Natural killer cell treated with Interleukin-12 subunit alpha and Interleukin-12 subunit beta and Interleukin-15 and Interleukin-18, amount 100 ng/mL, for 72 hours (primary cell): ENCODE results near the gene NRP2. TPM values are rescaled to one million over a fixed set of nuclear protein-coding genes. Genes with fewer than 3 reads are reported as not detected.

Source experiments
- ATAC-seq, 2 donors: fragments of 150-1000 bp; cut with Tn5 transposase in 1 of 2; sonication (Bioruptor Pico), chemical (Tn5 transposase) in 1 of 2; 2 replicates each; pipeline ENCODE4 v1.10.0; 2021
- DNase-seq: peaks from one replicate; pipeline ENCODE4 v3.0.0; 2022; ENCODE audit warnings: low spot score
- H3K27ac Mint-ChIP-seq, 2 donors: 1 replicate in 1 of 2; 2 replicates in 1 of 2; pipeline ENCODE4 v1.8.0; 2022; ENCODE audit warnings: mixed read lengths in 2 of 2, mild to moderate bottlenecking in 1 of 2, moderate library complexity in 1 of 2
- H3K27me3 Mint-ChIP-seq, 2 donors: 1 replicate in 1 of 2; 2 replicates in 1 of 2; pipeline ENCODE4 v1.8.0; 2022; ENCODE audit warnings: mixed read lengths in 2 of 2
- H3K36me3 Mint-ChIP-seq: one replicate; pipeline ENCODE4 v1.8.0; 2022; ENCODE audit warnings: mixed read lengths
- H3K4me1 Mint-ChIP-seq, 2 donors: 1 replicate in 1 of 2; 2 replicates in 1 of 2; pipeline ENCODE4 v1.8.0; 2022; ENCODE audit warnings: low read depth in 2 of 2, mixed read lengths in 2 of 2, mild to moderate bottlenecking in 1 of 2
- H3K4me3 Mint-ChIP-seq: one replicate; pipeline ENCODE4 v1.8.0; 2022; ENCODE audit warnings: mixed read lengths
- H3K9me3 Mint-ChIP-seq: 2 replicates; pipeline ENCODE4 v1.8.0; 2022; ENCODE audit warnings: mixed read lengths
- total RNA-seq, 2 donors: library from RNA; stranded (reverse); gene quantifications; one replicate each; pipeline ENCODE4 v1.2.3, GENCODE V29; 2022

Gene NRP2
- total RNA-seq, 2 donors from 2014 or later = 1.5 to 2.6 TPM

DNA sequence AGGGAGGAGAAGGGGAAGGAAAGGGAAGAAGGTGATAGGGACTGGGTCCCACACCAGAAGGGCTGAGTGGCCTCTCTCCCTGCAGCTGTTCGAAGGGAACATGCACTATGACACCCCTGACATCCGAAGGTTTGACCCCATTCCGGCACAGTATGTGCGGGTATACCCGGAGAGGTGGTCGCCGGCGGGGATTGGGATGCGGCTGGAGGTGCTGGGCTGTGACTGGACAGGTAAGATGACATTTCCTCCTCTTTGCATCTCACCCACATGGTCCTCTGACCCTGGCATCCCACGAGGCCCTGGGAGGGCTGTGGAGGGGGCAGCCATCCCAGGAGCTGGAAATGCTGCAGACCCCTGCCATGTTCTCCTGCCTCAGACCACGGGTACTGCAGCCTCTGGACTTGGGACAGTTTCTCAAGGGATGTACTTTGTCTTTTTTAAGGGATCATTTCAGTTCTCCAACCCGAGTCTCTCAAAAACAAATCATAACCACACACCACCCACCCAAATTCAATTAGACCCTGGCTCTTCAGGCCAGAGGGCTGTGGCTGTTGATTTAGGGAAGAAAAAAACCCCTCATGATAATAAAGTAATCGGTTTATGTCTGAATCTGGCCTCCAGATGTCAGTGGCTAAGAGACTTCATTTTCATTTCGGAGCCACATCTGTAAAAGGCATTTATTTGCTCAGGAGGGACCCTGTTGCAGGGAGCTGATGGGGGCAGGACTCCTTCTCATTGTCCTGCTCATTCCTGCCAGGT, 63.5 kb downstream of the NRP2 start:
- H3K4me1 Mint-ChIP-seq = no peaks in the 10 kb centered on the region
- no peaks in the 10 kb centered on the region for H3K9me3 Mint-ChIP-seq
- H3K27me3 Mint-ChIP-seq = peaks cover 21 to 23% of the 10 kb centered on the region in 2 donors
- no peaks in the 10 kb centered on the region for H3K36me3 Mint-ChIP-seq
- no peak for DNase-seq
- H3K4me3 Mint-ChIP-seq = no peak overlapping the region
- no peak overlapping the region for H3K27ac Mint-ChIP-seq
- no peak for ATAC-seq

DNA sequence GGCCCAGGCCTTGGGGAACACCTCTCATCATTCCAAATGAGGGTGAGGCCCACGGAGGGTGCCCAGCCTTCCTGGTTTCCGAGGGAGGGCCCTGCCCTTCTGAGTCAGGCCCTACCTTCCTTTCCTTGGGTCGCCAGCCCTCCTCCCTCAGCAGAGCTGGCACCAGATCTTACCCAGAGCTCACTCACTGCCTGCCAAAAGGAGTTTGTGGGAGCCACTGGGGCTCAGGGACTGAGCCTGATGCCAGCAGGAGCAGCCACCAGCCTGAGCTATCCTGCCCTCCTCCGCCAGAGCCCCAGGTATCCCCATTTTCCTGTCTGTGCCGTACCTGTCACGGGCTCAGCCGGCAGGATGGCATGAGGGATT, 64.1 kb downstream of the NRP2 start:
- Mint-ChIP-seq H3K4me1 (no peaks in the 10 kb centered on the region), H3K27me3 (peaks cover 20 to 22% of the 10 kb centered on the region in 2 donors), H3K36me3 (no peaks in the 10 kb centered on the region), H3K9me3 (no peaks in the 10 kb centered on the region), H3K4me3 (no peak overlapping the region), H3K27ac (no peak overlapping the region)
- DNase-seq (no peak), ATAC-seq (peak in 1 of 2 donors; percentile 25)

DNA sequence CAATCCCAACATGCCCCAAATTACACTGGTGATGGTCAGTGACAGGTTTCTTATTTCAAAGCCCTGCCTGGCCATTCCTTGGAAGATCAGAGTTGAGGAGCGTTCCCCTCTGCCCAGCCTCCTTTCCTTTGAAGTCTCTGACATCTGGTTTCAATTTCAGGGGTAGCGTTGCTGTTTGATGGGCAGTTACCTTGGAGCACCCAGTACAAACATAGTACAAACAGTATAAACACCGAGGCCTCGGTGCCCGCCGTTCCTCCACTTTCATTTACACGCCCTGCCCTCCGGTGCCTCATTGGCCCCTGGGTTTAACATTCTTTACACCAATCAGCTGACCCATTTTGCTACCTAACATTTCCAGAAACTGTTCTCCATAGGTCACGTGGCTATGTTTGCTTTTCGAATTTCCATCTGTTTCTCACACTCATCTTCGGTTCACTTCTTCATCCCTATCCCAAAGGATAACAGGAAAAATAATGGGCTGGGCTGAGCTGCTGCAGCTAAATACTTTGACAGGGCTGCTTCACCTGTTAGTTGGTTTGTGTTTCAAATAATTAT, 65.6 kb downstream of the NRP2 start:
- Mint-ChIP-seq H3K36me3 (no peaks in the 10 kb centered on the region), H3K4me1 (no peaks in the 10 kb centered on the region), H3K9me3 (no peaks in the 10 kb centered on the region), H3K27ac (no peak overlapping the region), H3K4me3 (no peak overlapping the region), H3K27me3 (peaks cover 16 to 21% of the 10 kb centered on the region in 2 donors)
- ATAC-seq = no peak
- DNase-seq = no peak

DNA sequence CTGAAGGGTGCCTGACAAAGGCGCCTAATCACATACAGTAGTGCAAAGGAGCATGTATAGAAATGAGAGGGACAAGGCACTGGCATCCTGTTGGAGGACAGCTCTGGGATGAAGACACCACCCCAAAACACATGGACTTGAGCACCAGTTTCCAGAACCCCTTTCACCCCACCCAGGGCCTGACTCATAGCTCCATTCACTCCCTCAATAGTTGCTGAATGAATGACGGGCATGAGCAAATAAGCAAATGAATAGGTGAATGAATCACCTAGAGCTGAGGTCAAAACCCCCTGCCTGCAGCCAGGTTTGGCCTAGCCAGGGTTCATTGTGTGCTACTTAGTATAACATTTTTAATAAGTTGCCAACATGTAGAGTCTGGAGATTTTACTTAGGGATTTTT, 66.3 kb downstream of the NRP2 start:
- Mint-ChIP-seq H3K4me1 (no peaks in the 10 kb centered on the region), H3K36me3 (no peaks in the 10 kb centered on the region), H3K9me3 (no peaks in the 10 kb centered on the region), H3K27ac (no peak overlapping the region), H3K27me3 (peaks cover 16 to 21% of the 10 kb centered on the region in 2 donors), H3K4me3 (no peak overlapping the region)
- ATAC-seq (no peak), DNase-seq (no peak)

DNA sequence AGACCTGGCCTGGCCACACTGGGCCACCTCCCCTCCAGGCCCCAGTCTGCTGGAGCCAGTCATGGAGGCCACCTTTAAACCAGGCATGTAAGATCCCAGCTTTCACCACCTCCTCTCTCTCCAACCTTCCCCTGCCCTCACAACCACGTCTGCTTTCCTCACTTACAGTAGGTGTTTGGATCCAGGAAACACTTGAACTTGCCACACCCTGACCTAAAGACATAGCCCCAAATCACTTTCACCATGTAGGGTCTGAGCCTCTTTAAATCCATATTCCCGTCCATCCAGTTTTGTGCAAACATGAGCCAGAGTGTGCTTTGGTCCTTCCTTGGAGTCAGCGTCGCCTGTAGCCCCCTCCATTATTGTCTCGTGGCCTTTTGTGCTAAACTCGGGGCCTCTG, 66.8 kb downstream of the NRP2 start:
- H3K27ac Mint-ChIP-seq = no peak overlapping the region
- no peak for DNase-seq
- ATAC-seq = no peak
- H3K9me3 Mint-ChIP-seq = no peaks in the 10 kb centered on the region
- H3K27me3 Mint-ChIP-seq = peaks cover 16 to 21% of the 10 kb centered on the region in 2 donors
- H3K36me3 Mint-ChIP-seq = no peaks in the 10 kb centered on the region
- H3K4me1 Mint-ChIP-seq = no peaks in the 10 kb centered on the region
- H3K4me3 Mint-ChIP-seq = no peak overlapping the region

DNA sequence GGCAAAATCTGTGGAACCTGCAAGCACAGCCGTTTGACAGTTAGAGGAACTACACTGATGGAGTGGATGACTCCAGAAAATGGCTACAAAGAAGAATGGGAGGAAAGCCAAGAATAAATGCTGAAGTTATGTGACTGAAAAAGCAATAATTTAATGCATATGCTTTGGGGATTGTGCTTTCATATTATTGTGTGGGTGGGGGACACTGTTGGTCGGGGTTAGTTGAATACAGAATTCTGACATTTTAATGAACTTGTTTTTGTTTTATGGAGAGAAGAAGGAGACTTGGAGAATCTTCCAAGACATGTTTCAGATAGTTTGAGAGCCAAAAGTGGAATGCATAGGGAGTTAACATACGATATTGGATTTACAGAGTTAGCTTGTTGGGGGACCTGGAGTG, 68.5 kb downstream of the NRP2 start:
- Mint-ChIP-seq H3K27ac (no peak overlapping the region), H3K4me1 (no peaks in the 10 kb centered on the region), H3K4me3 (no peak overlapping the region), H3K27me3 (peaks cover 20 to 27% of the 10 kb centered on the region in 2 donors), H3K9me3 (no peaks in the 10 kb centered on the region), H3K36me3 (no peaks in the 10 kb centered on the region)
- ATAC-seq = no peak
- no peak for DNase-seq

DNA sequence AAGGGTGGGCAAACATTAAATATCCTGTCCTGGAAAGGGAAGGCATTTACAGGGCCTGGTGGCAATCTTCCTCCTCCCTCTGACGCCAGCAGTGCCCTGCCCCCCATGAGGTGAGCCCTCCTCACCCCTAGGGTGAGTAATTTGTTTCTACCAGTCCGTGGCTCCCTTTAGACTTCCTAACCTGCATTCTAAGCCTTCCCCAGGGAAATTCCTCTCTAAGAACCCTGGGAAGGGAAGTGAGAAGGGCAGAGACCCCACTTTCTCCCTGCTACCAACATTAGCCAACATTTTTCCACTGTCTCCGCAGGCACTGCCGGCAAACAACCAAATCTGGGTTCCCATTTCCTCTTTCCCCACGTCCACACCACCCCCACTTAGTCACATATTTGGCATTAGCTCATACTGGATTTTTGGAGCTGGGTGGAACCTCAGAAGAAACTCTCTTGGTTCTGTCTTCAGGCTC, 69.3 kb downstream of the NRP2 start:
- Mint-ChIP-seq H3K27me3 (peaks cover 20 to 27% of the 10 kb centered on the region in 2 donors), H3K4me3 (no peak overlapping the region), H3K36me3 (no peaks in the 10 kb centered on the region), H3K27ac (no peak overlapping the region), H3K4me1 (no peaks in the 10 kb centered on the region), H3K9me3 (no peaks in the 10 kb centered on the region)
- ATAC-seq (no peak), DNase-seq (no peak)

DNA sequence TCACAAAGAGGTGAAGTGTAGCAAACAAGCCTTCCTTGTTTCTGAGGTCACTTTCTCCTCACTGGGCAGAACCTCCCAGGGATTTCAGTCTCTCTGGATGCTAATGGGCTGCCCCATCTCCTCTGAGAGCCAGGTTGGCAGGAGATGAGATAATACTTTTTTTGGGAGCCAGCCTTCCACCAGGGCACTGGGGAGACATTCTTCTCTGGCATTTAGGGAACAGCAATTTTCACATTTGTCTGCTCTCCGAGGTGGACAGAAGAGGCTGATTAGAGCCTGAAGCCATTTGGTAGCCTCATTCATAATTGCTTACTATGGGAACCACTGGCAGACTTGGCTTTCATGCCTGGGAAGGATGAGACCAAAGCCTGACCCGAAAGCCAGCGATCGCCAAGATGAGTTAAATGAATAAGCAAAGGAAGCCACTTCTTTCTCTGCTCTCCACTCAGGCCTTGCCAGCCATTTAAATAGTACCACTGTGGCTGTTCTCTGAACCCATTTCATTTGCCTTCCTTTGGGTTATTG, 70.1 kb downstream of the NRP2 start:
- no peaks in the 10 kb centered on the region for H3K9me3 Mint-ChIP-seq
- DNase-seq (no peak), ATAC-seq (no peak)
- no peaks in the 10 kb centered on the region for H3K36me3 Mint-ChIP-seq
- no peak overlapping the region for H3K27ac Mint-ChIP-seq
- peaks cover 20 to 33% of the 10 kb centered on the region in 2 donors for H3K27me3 Mint-ChIP-seq
- H3K4me1 Mint-ChIP-seq = no peaks in the 10 kb centered on the region
- no peak overlapping the region for H3K4me3 Mint-ChIP-seq

DNA sequence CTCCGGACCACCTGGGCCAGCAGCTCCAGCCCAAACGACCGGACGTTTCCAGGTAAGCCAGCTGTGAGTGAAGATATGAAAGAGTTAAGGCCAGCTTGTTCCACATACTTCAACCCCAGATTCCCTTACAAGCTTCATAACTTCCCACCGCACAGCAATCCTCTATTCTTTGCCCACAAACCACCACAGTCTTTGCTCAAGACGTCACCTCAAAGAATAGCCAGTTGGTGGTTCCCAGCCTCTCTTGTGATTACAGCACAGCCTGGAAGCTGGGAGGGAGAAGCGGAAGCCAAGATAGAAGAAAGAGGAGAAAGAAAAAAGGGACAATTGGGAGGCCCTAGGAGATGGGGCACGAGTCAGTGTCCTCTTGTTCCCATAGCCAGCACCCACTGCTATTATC, 70.6 kb downstream of the NRP2 start:
- Mint-ChIP-seq H3K4me3 (no peak overlapping the region), H3K27ac (no peak overlapping the region)
- DNase-seq = no peak

DNA sequence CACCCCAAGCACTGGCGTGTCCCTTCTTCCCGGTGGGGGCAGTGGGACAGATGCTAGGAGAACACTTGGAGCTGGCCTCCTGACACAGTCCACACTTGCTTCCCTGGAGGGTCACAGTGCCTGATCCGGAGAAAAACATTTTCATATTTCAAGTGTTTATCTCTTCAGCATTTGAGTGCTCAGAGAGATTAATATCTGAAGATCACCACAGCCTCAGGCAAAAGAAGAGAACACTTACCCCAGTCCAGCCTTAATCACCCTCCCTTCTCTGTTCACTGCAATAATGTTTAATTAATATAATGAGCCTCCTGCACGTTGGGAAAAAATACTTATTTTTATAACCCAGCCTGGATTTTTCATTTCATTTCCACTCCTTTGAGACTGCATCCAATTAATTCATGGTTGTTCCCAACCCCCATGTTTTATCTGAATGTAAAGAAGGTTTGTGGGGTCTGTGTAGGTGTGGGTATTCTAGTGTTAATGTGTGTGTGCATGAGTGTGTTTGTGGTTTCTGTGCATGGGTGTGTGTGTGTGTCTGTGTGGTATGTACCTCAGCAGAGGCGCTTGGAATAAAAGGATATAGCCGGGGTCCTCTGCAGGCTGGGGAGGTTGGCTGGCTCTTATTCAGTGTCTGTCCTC, 72.1 kb downstream of the NRP2 start:
- no peak overlapping the region for H3K4me3 Mint-ChIP-seq
- ATAC-seq (peak in 1 of 2 donors; percentile 9), DNase-seq (no peak)
- no peaks in the 10 kb centered on the region for H3K4me1 Mint-ChIP-seq
- peaks cover 12 to 31% of the 10 kb centered on the region in 2 donors for H3K27me3 Mint-ChIP-seq
- H3K9me3 Mint-ChIP-seq = no peaks in the 10 kb centered on the region
- no peaks in the 10 kb centered on the region for H3K36me3 Mint-ChIP-seq
- H3K27ac Mint-ChIP-seq = no peak overlapping the region

More for the DNA sequence above, 70.6 kb downstream of the NRP2 start:
- H3K27me3 Mint-ChIP-seq = peaks cover 20 to 35% of the 10 kb centered on the region in 2 donors
- H3K36me3 Mint-ChIP-seq = no peaks in the 10 kb centered on the region
- no peak for ATAC-seq
- no peaks in the 10 kb centered on the region for H3K9me3 Mint-ChIP-seq
- no peaks in the 10 kb centered on the region for H3K4me1 Mint-ChIP-seq

DNA sequence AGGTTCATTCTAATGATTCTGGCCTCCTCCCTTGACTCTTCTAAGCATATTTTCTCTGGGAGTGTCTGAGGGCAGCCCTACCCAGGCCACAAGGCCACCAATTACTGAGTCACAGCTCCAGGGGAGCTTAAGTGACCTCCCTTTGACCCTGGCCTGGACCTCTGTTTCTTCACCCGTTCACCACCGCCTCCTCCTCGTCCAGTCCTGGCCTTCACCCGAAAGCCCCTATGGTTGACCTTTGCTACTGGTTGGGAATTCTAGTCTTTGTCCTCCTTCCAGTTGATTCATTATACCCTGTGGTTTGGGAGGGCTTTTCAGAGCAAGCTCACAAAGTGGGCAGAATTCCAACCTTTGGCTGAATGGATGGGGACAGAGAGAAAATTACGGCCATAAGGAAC, 72.6 kb downstream of the NRP2 start:
- DNase-seq (no peak), ATAC-seq (no peak)
- Mint-ChIP-seq H3K27ac (no peak overlapping the region), H3K4me3 (no peak overlapping the region), H3K27me3 (peaks cover 10 to 31% of the 10 kb centered on the region in 2 donors), H3K36me3 (no peaks in the 10 kb centered on the region), H3K4me1 (no peaks in the 10 kb centered on the region), H3K9me3 (no peaks in the 10 kb centered on the region)

DNA sequence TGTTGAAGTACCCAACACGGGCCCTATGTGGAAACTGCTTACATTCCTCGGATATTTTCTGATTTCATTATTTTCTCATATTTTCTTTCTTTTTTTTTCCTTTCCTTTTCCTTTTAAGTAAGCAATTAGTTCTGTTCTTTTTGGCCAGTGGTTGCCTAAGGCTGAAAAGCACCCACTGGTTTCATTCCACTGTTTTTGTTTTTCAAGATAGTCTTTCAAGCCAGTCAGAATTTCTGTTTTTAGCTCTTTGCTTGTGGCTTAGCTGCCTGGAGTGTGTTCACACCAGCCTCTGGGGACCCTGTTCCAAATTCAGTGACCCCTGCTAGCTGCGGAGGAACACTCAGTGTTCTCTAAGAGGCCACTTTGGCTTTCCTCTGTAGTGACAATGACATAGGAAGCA, 73.6 kb downstream of the NRP2 start:
- Mint-ChIP-seq H3K4me1 (no peaks in the 10 kb centered on the region), H3K4me3 (no peak overlapping the region), H3K9me3 (no peaks in the 10 kb centered on the region), H3K27me3 (peaks cover 12 to 26% of the 10 kb centered on the region in 2 donors), H3K36me3 (no peaks in the 10 kb centered on the region), H3K27ac (no peak overlapping the region)
- no peak for DNase-seq
- no peak for ATAC-seq

DNA sequence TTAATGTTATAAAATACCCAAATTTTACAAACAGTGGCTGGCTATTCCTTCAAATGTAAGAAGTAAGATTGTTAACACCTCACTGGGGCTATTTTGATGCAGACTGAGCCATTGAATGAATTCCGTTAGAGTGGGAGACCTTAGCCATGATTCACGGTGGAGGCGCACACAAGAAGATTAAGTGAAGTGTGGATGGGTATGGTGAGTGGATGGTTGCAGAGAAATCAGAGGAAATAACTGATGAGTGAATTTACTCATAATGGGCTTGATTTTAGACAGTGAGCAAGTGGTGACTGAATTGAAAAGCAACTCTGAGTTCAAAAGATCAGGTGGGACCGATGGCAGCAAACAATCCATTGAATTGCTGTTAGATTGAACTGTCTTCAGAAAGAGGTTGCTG, 75.0 kb downstream of the NRP2 start:
- DNase-seq (no peak), ATAC-seq (no peak)
- peaks cover 19 to 28% of the 10 kb centered on the region in 2 donors for H3K27me3 Mint-ChIP-seq
- no peak overlapping the region for H3K27ac Mint-ChIP-seq
- H3K4me1 Mint-ChIP-seq = no peaks in the 10 kb centered on the region
- no peak overlapping the region for H3K4me3 Mint-ChIP-seq
- no peaks in the 10 kb centered on the region for H3K9me3 Mint-ChIP-seq
- H3K36me3 Mint-ChIP-seq = no peaks in the 10 kb centered on the region

DNA sequence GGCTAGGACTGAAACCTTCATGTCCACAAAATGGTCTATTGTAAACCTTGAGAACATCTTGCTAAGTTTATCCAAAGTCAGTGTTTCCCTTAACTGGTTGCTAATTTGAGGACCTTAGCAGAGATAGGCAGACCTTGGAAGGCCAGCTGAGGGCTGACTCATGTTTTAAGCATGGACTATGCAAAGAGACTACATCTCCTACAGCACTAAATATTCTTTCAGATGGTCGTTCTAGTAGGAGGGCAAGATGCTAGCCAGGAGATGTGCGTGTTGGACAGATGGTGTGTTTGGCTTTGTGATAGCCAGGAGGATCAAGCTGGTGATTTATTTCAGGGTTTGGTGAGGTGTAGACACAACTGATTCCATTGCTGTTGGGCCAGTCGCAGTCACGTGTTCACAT, 75.8 kb downstream of the NRP2 start:
- H3K27ac Mint-ChIP-seq = no peak overlapping the region
- H3K9me3 Mint-ChIP-seq = no peaks in the 10 kb centered on the region
- H3K4me3 Mint-ChIP-seq = no peak overlapping the region
- no peaks in the 10 kb centered on the region for H3K36me3 Mint-ChIP-seq
- H3K4me1 Mint-ChIP-seq = peaks cover 0 to under 1% of the 10 kb centered on the region in 2 donors
- DNase-seq = no peak
- H3K27me3 Mint-ChIP-seq = peaks cover 20 to 28% of the 10 kb centered on the region in 2 donors
- no peak for ATAC-seq
